HG03565 (cell line): ENCODE results near the gene TTI1.

Experiments
- ATAC-seq: cut with Tn5 transposase; IDR thresholded peaks from one replicate; pipeline ENCODE4 v1.9.1; 2021; ENCODE audit warnings: mild to moderate bottlenecking, moderate library complexity; ENCODE audit not compliant: unreplicated experiment

Gene TTI1

DNA sequence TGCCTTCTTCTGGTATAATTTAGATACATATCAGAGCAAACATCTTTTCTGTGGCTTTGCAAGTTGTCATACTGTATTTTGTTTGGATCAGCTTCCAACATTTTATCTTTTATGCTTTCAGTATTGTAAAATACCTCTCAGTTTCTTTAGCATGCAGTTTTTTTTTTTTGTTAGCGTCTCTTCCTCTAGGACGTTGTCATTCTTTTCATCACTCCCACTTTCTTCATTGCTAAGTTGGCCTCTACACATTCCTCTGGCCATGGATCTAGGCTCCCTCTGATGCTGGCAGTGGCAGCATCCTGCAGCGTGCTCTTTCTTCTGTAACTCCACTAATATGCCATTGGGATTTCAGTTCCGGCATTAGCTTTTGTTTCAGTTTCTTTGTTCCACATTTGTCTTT is 22.0 kb upstream of the TTI1 start:
- no peak for ATAC-seq

- ATAC-seq: no peak
Observed at GRCh38 chr20:38054647-38055046, 21.4 kb upstream of the TTI1 start.

DNA sequence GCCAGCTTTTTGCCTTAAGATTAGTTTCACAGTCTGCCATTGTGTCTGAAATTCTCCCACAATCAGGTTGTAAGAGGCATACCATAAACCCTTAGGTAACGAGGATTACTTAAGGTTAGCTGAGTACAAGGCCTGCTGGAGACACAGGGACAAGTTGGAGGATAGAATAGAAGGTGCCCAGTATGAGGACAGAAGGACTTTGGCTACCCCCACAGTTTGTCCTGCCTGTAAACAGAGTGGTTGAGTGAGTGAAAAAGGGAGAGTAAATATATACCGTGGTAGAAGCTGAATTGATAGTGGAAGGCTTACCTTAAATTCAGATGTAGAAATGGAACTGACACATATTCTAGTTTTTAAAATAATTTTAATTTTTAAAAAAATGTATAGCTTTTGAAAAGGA is 19.6 kb upstream of the TTI1 start:
- no peak for ATAC-seq

DNA sequence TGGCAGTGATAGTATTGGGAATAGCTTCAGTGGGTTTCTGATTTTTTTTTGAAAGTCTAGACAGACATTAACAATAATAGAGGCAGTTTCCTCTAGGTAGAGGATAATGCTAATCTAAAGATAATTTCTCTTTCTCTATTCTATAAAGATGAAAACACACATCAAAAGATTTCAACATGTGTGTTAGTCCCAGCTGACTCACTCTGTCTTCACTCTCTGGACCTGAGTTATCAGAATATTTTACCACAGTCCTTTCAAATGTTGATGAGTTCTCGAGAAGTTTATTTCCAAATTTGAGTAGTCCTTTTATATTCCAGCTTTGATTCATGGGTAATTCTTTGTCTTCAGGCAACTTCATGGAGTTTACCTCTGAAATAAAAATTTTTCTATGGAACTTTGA is 17.4 kb upstream of the TTI1 start:
- ATAC-seq: no peak

GRCh38 chr20:38049800-38050199 is 16.5 kb upstream of the TTI1 start:
- ATAC-seq: no peak

DNA sequence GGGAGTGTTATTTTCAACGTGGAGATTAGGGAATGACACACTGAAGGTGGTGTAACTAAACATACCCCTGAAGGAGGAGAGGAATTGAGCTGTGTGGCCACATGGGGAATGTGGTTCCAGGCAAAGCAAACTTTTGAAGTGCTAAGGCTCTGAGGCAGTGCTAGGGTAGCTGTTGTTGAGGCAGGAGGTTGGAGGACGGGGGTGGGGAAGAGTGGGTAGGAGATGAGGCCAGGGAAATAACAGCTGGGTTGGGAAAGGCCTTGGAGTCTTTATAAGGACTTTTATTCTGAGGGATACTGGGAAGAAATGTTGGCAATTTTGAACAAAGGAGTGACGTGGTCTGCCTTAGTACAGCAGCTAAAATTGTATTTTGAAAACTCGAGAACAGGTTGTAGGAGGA is 13.3 kb upstream of the TTI1 start:
- no peak for ATAC-seq

- no peak for ATAC-seq
Observed at GRCh38 chr20:38044685-38045084, 11.4 kb upstream of the TTI1 start.

DNA sequence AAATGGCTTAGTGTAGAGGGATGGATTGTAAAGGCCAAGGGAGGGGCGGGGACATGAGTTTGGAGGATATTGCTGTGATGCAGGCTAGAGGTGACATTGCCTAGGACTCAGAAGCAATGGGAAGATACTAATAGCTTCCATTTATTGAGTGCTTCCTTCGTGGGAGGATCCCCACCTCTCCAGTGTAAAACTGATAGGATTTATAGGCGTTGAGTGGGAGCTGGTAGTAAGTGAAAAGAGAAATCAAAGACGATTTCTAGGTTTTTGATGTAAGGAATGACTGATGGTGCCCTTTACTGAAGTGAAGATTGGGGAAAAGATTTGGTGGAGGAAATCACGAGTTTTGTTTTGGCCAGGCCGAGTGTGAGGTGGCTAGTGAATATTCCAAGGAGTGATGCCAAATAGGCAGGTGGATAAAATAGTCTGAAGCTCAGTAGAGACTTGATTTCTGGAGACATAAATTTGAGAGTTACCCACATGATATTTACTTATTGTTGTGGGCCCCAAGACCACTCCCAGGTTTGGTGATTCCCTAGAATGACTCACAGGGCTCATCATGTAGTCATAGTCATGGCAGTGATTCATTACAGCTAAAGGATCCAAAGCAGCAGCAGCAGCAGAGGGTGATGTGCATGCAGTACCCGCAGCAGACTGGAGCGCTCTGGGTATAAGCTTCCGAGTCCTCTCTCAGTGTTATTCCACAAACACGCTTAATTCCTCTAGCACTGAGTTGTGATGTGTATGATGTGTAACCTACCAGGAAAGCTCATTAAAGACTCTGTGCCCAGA is 10.4 kb upstream of the TTI1 start:
- no peak for ATAC-seq

DNA sequence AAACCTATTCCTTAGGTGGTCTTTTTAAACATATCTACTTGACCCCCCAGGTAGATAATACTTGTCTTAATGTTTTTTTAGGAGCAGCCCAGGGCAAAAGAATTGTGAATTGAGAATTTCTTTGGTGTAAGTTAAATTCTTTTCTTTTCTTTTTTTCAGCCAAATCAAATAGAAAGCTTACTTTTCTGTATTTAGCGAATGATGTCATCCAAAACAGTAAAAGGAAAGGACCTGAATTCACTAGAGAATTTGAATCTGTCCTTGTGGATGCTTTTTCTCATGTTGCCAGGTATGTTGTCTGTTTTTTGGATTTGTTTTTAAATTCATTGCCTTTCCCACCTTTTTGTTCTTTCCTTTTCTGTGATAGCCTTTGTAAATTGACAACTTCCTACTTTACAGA is 7.0 kb upstream of the TTI1 start:
- no peak for ATAC-seq

GRCh38 chr20:38036366-38036765 is 3.1 kb upstream of the TTI1 start:
- no peak for ATAC-seq

- no peak for ATAC-seq
Observed at GRCh38 chr20:38034961-38035360, 1.7 kb upstream of the TTI1 start.

DNA sequence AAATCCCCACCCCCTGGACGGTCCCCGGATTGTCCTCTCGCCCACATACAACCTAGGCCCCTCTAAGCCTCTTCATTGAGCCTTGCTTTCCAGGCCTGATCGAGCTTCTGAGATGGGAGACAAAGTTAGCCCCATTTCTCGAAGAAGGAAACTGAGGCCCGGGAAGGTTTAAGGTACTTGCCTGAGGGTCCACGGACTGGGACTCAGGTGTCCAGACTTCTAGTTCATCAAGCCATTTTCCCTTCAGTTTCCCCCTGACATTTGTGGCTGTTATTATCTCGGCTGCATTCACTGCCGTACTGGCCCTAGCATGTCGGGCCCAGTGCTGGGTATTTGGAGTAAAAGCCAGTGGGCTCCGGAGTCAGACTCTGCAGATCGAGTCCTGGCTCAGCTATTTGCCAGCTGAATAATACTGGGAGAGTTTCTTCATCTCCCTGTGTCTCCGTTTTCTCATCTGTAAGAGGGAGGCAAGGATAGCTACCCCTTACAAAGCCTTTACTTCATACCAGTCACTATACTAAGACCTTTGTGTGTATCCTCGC is 923 bp upstream of the TTI1 start:
- ATAC-seq: no peak

GRCh38 chr20:38032585-38033329 is 499 bp downstream of the TTI1 start:
- ATAC-seq: peak; percentile 27

DNA sequence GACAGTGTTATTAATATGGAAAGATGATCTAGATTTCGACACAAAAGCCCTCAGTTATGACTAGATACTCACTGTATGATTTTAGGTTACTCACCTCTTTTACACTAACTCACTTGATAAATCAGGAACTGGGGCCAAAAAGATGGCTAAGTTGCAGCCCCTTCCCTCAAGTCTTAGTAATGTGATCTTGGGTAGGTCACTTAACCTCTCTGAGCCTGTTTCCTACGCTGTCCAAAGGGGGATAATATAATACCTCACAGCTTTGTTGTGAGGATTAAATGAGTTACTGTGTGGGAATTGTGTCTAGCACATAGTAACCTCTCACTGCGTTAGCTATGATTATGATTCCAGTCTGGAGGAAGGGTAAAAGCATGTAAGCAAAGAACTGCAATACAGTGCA is 1.3 kb downstream of the TTI1 start:
- no peak for ATAC-seq

- no peak for ATAC-seq
Observed at GRCh38 chr20:38029453-38029852, 3.8 kb downstream of the TTI1 start.

DNA sequence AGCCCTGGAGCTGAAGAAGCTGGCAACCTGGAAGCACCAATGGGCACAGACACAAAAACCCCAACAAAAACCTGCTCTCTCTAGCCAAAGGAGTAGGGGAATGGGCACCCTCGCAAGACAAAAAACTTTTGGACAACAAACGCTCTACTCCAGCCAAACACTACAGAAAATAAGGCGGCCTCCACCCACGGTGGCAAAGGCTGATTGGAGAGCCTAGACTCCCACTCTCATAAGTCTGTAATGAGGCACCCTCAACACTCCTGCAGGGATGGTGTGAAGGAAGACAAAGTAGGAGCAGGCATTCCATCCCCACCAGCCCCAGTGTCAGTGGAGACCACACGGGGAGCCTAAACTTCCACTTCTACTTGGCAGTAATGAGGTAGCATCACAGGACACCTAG is 8.8 kb downstream of the TTI1 start:
- ATAC-seq: no peak

DNA sequence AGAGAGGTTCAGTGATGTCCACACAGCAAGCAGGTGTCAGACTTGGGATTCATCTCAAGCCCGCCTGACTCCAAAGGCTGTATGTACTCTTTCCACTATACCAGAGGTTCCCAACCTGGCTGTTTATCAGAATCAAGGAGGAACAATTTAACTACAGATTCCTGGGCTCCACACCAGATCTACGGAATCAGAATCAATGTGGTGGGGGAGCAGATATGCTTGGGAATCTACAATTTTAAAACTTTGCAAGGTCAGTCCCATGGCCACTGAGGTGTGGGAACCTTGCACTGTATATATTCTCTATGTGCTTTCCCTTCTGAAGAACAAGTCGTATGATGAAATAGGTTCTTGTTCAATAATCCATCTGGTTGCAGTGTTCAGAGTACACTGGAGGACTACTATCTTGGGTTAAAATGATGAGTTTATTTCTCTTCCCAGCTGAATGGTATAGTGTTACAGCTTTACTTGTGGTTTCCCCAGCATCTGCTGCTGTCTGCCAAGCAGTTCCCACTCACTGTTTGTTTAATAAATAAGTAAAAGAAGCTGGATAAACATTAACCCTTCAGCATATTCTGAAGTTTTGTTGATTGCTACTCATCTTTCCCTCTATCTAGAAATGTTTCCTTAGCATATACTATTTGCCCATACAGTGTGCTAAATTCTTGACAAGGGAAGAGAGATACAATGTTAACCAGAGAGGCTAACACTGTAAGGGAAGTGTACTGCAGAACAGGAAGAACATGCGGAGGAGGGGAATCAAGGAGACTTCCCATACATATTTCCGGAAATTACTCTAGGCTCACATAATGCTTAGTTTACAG is 9.9 kb downstream of the TTI1 start:
- no peak for ATAC-seq

- ATAC-seq: no peak
Observed at GRCh38 chr20:38021087-38021772, 12.0 kb downstream of the TTI1 start.

- no peak for ATAC-seq
Observed at GRCh38 chr20:38018385-38018784, 14.9 kb downstream of the TTI1 start.

DNA sequence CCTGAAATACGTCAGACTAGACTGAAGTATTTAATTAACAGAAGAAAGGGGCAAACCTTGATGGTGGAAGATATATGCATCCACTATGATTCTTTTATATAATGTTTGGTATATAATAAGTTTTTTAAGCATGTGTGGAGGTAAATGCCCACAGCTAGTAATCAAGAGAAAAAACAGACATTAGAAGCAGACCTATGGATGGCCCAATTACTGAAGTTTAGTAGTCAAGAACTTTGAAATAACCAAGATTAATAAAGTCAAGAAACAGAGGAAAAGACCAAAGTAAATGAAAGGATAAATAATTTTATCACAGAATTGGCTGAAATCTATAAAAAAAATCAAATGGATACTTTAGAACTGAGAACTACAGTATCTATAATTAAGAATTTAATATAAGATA is 15.3 kb downstream of the TTI1 start:
- no peak for ATAC-seq

DNA sequence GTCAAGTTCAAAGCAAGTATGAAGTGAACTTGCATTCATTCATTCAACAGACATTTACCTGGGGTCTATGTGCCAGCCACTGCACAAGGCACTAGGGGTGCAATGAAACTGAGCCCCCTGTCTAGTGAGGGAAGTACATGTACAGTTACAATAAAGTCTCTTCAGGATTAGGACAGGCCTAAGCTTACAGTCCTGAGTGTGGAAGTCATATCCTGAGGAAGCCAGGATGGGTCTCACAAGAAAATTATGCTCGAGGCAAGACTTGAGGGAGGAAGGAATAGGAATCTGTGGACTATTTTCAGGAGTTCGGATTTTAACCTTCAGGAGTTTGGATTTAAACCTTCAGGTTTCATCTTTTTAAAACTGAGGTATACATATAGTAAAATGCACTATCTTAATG is 19.4 kb downstream of the TTI1 start:
- no peak for ATAC-seq
